GM06990 (cell line): ENCODE measurements around the gene NCOR1.

Experiments used
- DNase-seq: peaks from one replicate; pipeline ENCODE4 v3.0.0-alpha.2; 2011; ENCODE audit not compliant: insufficient read length; ENCODE audit errors: extremely low read depth
- H3K27me3 ChIP-seq: replicated peaks from 2 replicates; pipeline ENCODE4 v1.6.0; 2011; ENCODE audit warnings: low read length; ENCODE audit not compliant: control insufficient read depth, insufficient read depth
- H3K36me3 ChIP-seq: 2 replicates; pipeline ENCODE4 v1.5.1; 2011; ENCODE audit warnings: low read length; ENCODE audit not compliant: control insufficient read depth, insufficient read depth
- H3K4me3 ChIP-seq: replicated peaks from 2 replicates; pipeline ENCODE4 v1.5.1; 2011; ENCODE audit warnings: low read depth, mild to moderate bottlenecking, control low read depth, low read length
- CTCF ChIP-seq: IDR thresholded peaks from 2 replicates; pipeline ENCODE4 v1.5.1; 2011; ENCODE audit warnings: low read length, control low read depth, mild to moderate bottlenecking, inconsistent platforms; ENCODE audit not compliant: insufficient read depth, poor library complexity, severe bottlenecking

Gene NCOR1

DNA sequence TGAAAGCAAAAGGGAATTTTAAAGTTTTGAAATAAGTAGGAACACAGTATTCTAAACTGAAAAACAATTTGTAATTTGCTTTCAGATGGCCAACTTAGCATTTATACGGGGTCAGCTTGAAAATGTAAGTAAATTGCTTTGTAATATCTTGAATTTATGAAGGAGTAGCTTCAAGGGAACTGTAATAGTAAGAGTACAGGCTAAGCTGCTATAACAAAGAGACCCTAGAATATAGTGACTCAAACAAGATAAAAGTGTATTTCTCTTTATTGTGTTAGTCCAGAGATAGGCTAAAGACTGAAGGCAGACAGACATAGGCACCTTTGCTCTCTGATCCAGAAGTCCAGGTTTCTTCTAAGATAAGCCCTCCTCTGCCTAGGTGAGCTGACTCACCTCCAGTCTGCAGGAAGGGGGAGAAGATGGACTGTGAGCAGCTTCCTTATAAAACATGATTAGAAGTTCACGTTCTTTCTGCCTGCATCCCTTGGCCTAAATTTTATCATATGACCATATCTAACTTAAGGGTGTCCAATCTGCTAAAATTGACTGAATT lies 212.6 kb downstream of the NCOR1 start:
- TF ChIP-seq CTCF = no peak
- DNase-seq = no peak
- Histone ChIP-seq H3K36me3 (peaks cover 9% of the 10 kb centered on the region), H3K4me3 (no peak overlapping the region), H3K27me3 (no peaks in the 10 kb centered on the region)

GRCh38 chr17:16001226-16001897 lies 214.0 kb downstream of the NCOR1 start:
- no peak for TF ChIP-seq CTCF
- peak overlapping the region; percentile 85; the same call in 1 of the 2 replicates for H3K4me3 ChIP-seq
- no peak for DNase-seq
- peaks cover 9% of the 10 kb centered on the region for H3K36me3 ChIP-seq
- H3K27me3 ChIP-seq = no peaks in the 10 kb centered on the region

DNA sequence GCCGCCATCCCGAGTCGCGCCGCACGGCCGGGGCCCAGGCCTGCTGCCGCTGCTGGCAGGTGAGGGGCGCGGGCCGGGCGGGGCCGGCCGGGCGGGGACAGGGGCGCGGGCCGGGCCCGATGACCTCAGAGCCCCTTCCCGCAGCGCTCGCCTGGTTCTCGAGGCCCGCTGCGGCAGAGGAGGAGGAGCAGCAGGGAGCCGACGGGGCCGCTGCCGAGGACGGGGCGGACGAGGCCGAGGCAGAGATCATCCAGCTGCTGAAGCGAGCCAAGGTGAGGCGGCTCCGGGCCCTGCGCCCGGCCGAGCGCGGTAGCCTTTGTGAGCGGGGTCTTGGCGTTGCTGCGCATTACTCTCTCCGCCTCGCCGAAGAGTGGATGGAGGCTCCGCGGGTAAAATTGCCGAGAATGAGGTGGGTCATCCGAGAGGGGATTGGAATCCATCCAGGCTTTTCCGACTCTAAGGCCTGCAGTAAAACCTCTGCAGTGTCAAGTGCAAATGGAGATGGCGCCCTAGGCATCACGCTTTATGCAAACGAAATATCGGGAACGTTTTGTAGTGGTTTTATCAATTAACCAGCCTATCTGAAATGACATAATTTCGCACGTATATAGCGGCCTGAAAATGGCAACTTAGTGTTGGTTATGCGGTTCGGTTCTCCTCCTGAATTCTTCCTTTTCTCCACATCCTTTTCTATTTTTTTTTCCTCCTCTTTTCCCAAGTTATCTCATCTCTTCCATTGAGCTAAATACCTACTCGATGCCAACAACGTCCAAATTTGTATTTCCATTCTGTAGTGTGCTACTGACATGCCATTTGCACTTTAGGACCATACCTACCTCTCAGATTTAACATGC lies 215.1 kb downstream of the NCOR1 start:
- peak overlapping the region; percentile 85 for H3K4me3 ChIP-seq
- peak; percentile 3 for TF ChIP-seq CTCF
- H3K36me3 ChIP-seq = peaks cover 6% of the 10 kb centered on the region
- no peaks in the 10 kb centered on the region for H3K27me3 ChIP-seq
- DNase-seq = peak; percentile 68

GRCh38 chr17:15999141-15999973 lies 216.0 kb downstream of the NCOR1 start, which contains the start of the genes TTC19 and ZSWIM7:
TSS of gene TTC19 (plus strand) at chr17:15999824. CDS start at chr17:15999849, 25 bp downstream.
TSS of gene ZSWIM7 (minus strand) at chr17:15999704. CDS start at chr17:15999594, 110 bp downstream.
- peak; percentile 9 for TF ChIP-seq CTCF
- H3K36me3 ChIP-seq = peaks cover 2% of the 10 kb centered on the region; the same call in 1 of the 2 replicates
- no peaks in the 10 kb centered on the region for H3K27me3 ChIP-seq
- peak within 1 kb of the TSS; percentile 85 for H3K4me3 ChIP-seq
- peak; percentile 99 for DNase-seq

- Histone ChIP-seq H3K4me3 (no peak overlapping the region), H3K36me3 (peaks cover 2% of the 10 kb centered on the region; the same call in 1 of the 2 replicates), H3K27me3 (no peaks in the 10 kb centered on the region)
- no peak for TF ChIP-seq CTCF
- DNase-seq = no peak
Measured at GRCh38 chr17:15998031-15998562, 217.2 kb downstream of the NCOR1 start.
